Dermis microvascular lymphatic vessel endothelial cell (primary cell): Measurements from ENCODE around the gene SPATA18. TPM values are rescaled to one million over a fixed set of nuclear protein-coding genes. Genes with fewer than 3 reads are reported as not detected.

ENCODE experiments used
- DNase-seq, 2 donors: peaks; one replicate each; pipeline versions ENCODE4 v3.0.0 to v3.0.0-alpha.2; 2010; ENCODE audit warnings: low read depth in 2 of 2
- total RNA-seq: library from RNA; depleted of rRNA; stranded (reverse); fragments of >200 nt; gene quantifications from 2 replicates; pipeline ENCODE4 v1.2.1, GENCODE V29; 2014

The SPATA18 gene
- total RNA-seq, 1 donor from 2014 or later = 2.2 TPM

DNA sequence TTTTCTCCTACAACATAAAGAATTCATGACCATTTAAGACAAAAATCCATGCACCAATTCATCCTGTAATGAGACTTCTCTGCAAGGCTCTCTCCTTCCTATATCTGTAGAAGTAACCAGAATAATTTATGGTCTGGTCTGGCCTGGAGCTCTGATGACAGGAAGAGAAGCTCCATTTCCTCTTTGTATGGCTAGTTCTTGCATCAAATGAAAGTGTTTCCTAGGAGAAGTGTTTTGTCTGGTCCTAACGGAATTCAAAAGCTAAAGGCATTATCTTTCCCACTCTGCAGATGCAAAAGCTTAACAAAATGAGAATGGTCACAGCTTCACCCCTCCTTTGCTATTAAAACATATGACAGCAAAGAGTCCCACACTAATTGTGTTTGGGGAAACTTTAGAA lies 55.1 kb downstream of the SPATA18 start:
- no peak for DNase-seq

GRCh38 chr4:52106660-52107059 lies 55.6 kb downstream of the SPATA18 start:
- no peak for DNase-seq

- no peak for DNase-seq
Observed at GRCh38 chr4:52107336-52107735, 56.2 kb downstream of the SPATA18 start.

GRCh38 chr4:52107745-52108144 lies 56.6 kb downstream of the SPATA18 start:
- DNase-seq = peak in 1 of 2 donors; percentile 11

DNA sequence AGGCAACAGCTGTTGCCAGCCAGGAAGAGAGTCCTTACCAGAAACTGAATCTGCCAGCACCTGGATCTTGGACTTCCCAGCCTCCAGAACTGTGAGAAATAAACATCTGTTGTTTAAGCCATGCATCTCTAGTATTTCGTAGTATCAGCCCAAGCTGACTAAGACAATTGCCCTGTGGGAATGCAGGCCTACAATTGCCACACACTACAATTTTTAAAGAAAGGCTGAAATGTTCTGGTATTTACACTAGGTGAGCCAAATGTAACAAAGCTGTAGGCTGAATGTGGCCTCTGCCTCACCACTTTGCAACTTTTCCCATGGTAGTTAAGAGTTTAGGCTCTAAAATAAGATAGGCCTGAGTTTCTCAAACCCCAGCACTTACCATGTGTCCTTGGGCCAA lies 59.1 kb downstream of the SPATA18 start:
- DNase-seq = no peak

- DNase-seq = no peak
Observed at GRCh38 chr4:52111995-52112394, 60.9 kb downstream of the SPATA18 start.

- no peak for DNase-seq
Observed at GRCh38 chr4:52112411-52112810, 61.3 kb downstream of the SPATA18 start.

GRCh38 chr4:52116641-52117040 lies 65.5 kb downstream of the SPATA18 start:
- DNase-seq = no peak

DNA sequence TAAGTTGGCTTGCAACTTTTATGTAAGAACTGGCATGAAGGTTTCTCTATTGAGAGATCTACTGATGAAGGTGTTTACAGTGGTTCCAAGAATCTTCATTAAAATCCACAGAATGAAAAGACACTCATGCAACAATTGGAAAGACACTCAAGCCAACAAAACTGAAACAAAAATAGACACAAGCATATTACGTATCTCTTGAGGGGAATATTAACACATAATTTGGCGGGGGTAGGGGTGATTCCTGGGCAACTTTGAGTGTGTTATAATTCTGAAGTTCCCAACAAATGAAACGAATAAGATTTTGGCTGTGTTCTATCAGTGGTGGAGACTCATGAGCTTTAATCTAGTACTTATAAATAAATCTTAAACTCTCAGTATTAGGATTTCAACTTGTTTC lies 75.1 kb downstream of the SPATA18 start:
- DNase-seq = no peak

GRCh38 chr4:52126966-52127365 lies 75.9 kb downstream of the SPATA18 start:
- DNase-seq = no peak

GRCh38 chr4:52135171-52135570 lies 84.1 kb downstream of the SPATA18 start:
- no peak for DNase-seq

DNA sequence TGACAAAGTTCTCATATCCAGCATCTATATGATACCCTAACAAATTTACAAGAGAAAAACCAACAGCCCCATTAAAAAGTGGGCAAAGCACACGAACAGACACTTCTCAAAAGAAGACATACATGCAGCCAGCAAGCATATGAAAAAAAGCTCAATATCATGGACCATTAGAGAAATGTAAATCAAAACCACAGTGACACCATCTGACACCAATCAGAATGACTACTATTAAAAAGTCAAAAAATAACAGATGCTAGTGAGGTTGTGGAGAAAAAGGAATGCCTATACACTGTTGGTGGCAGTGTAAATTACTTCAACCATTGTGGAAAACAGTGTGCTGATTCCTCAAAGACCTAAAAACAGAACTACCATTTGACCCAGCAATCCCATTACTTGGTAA lies 86.0 kb downstream of the SPATA18 start:
- DNase-seq = peak in 1 of 2 donors; percentile 12

- no peak for DNase-seq
Observed at GRCh38 chr4:52142816-52143215, 91.7 kb downstream of the SPATA18 start.

- DNase-seq = no peak
Observed at GRCh38 chr4:52143815-52144214, 92.7 kb downstream of the SPATA18 start.

DNA sequence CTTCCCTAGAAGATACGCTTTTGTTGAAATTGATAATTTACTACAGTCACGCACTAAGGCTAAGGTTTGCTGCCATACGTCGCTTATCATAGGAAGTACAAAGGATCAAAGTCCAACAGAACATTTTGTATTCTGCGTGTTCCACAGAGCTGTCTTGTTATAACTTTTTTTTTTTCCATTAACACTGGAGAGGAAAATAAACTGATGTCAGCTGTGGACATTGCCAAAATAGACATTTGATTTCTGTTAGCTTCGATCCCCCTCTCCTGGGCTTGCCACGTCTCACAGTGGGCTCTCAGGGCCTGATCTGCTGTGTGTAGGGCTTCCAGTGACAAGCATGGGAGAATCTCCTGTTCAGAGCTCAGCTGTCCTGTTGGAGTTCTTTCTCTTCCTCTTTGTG lies 93.3 kb downstream of the SPATA18 start:
- no peak for DNase-seq

Other genes with a start within 250 kb of the SPATA18 start
- 21.4 and 31.2 TPM in 2 replicates for gene DCUN1D4, start 208.2 kb upstream of the SPATA18 start, total RNA-seq
- gene LRRC66, start 30.9 kb upstream of the SPATA18 start, total RNA-seq = under 0.01 and 0.13 TPM in 2 replicates
- gene SGCB, start 13.0 kb upstream of the SPATA18 start, total RNA-seq = 8.5 and 9.4 TPM in 2 replicates